Right atrium auricular region (tissue), 2 donors: Measurements from ENCODE around the gene NOP14. TPM values are rescaled to one million over a fixed set of nuclear protein-coding genes. Genes with fewer than 3 reads are reported as not detected.

Source experiments
- total RNA-seq, 2 donors: library from RNA; depleted of rRNA; stranded (reverse); fragments of >200 nt; gene quantifications; one replicate each; pipeline ENCODE4 v1.1.0, GENCODE V29; 2016

NOP14 gene
- total RNA-seq, 2 donors from 2014 or later = 12.2 to 14.2 TPM

Other genes with a start within 250 kb of the NOP14 start
- gene TNIP2, start 207.1 kb downstream of the NOP14 start, total RNA-seq = 10 to 100 TPM; 28.0 to 45.8 TPM
- 10 to 100 TPM; 20.1 to 25.2 TPM for gene SH3BP2, start 170.3 kb downstream of the NOP14 start, total RNA-seq
- gene ADD1, start 119.6 kb downstream of the NOP14 start, total RNA-seq = 100 to 1,000 TPM; 171 to 196 TPM
- gene GRK4, start 165 bp upstream of the NOP14 start, total RNA-seq = 1 to 10 TPM; 7.0 to 8.2 TPM
- gene HTT-AS, start 111.1 kb upstream of the NOP14 start, total RNA-seq = not detected
- gene HTT, start 111.3 kb upstream of the NOP14 start, total RNA-seq = 10 to 100 TPM; 18.1 to 30.5 TPM